HT-29 (cell line): ENCODE results near the gene ROPN1. TPM values are rescaled to one million over a fixed set of nuclear protein-coding genes. Genes with fewer than 3 reads are reported as not detected.
"Not testable (repeated sequence)": the region's sequence is repeated elsewhere in the genome, so short reads cannot be mapped to it uniquely, and the experiment has no call there.

ENCODE experiments used
- DNase-seq: peaks from one replicate; pipeline ENCODE4 v3.0.0-alpha.2; 2015; ENCODE audit warnings: low spot score
- total RNA-seq: library from RNA; depleted of rRNA; stranded (reverse); fragments of >200 nt; shearing (Covaris generic); gene quantifications from 2 replicates; pipeline ENCODE4 v1.2.3, GENCODE V29; 2014; rRNA removed

The ROPN1 gene
- not detected in 2 replicates for total RNA-seq

- DNase-seq = not testable (repeated sequence)
These were observed at the start of gene ROPN1 for GRCh38 chr3:123991730-123992588. Gene ROPN1, minus strand, starts transcription at chr3:123992124. Its CDS starts 11,643 bp downstream, at chr3:123980481.

GRCh38 chr3:124041553-124041952, 49.6 kb upstream of the ROPN1 start:
- no peak for DNase-seq

GRCh38 chr3:124037326-124037725, 45.4 kb upstream of the ROPN1 start:
- DNase-seq = no peak

GRCh38 chr3:124036214-124036613, 44.3 kb upstream of the ROPN1 start:
- DNase-seq = not testable (repeated sequence)

- no peak for DNase-seq
These were observed 43.7 kb upstream of the ROPN1 start for GRCh38 chr3:124035463-124036121.

- no peak for DNase-seq
These were observed 42.9 kb upstream of the ROPN1 start for GRCh38 chr3:124034844-124035152.

GRCh38 chr3:124034016-124034843, 42.3 kb upstream of the ROPN1 start:
- DNase-seq = no peak

- no peak for DNase-seq
These were observed 41.6 kb upstream of the ROPN1 start, which contains the start of gene KALRN for GRCh38 chr3:124033360-124034015. Gene KALRN, plus strand, starts transcription at chr3:124033369.

GRCh38 chr3:124032881-124033359, 41.0 kb upstream of the ROPN1 start:
- peak; percentile 78 for DNase-seq

- DNase-seq = no peak
These were observed 40.5 kb upstream of the ROPN1 start for GRCh38 chr3:124032311-124032880.

GRCh38 chr3:124026516-124026915, 34.6 kb upstream of the ROPN1 start:
- no peak for DNase-seq

- DNase-seq = not testable (repeated sequence)
These were observed 31.6 kb upstream of the ROPN1 start for GRCh38 chr3:124023531-124023930.

GRCh38 chr3:124019291-124019690, 27.4 kb upstream of the ROPN1 start:
- no peak for DNase-seq

GRCh38 chr3:124017502-124017901, 25.6 kb upstream of the ROPN1 start:
- DNase-seq = not testable (repeated sequence)

- DNase-seq = peak; percentile 63
These were observed 24.6 kb upstream of the ROPN1 start for GRCh38 chr3:124016483-124016882.

- DNase-seq = no peak
These were observed 22.5 kb upstream of the ROPN1 start for GRCh38 chr3:124014366-124014942.

- not testable (repeated sequence) for DNase-seq
These were observed 16.4 kb upstream of the ROPN1 start for GRCh38 chr3:124008321-124008720.

- no peak for DNase-seq
These were observed 15.3 kb upstream of the ROPN1 start for GRCh38 chr3:124007186-124007585.

GRCh38 chr3:124002405-124003079, 10.6 kb upstream of the ROPN1 start:
- not testable (repeated sequence) for DNase-seq

GRCh38 chr3:124001366-124001765, 9.4 kb upstream of the ROPN1 start:
- not testable (repeated sequence) for DNase-seq
